GM18520 (cell line): ENCODE measurements around the gene BAG3.
"Not testable (repeated sequence)": the region's sequence is repeated elsewhere in the genome, so short reads cannot be mapped to it uniquely, and the experiment has no call there.

Experiments used
- ATAC-seq: cut with Tn5 transposase; IDR thresholded peaks from one replicate; pipeline ENCODE4 v1.9.1; 2021; ENCODE audit not compliant: unreplicated experiment

The BAG3 gene

DNA sequence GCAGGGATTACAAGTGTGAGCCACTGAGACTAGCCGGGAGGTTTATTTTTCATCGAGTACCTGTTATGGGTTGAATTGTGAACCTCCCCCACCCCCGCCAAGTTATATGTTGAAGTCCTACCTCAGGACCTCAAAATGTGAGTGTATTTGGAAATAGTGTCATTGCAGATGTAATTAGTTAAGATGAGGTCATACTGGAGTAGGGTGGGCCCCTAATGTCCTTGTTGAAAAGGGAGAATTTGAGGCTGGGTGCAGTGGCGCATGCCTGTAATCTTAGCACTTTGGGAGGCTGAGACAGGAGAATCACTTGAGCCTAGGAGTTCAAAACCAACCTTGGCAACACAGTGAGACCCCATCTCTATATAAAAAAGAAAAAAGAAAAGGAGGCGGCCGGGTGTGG lies 10.8 kb upstream of the BAG3 start:
- ATAC-seq, result no peak

DNA sequence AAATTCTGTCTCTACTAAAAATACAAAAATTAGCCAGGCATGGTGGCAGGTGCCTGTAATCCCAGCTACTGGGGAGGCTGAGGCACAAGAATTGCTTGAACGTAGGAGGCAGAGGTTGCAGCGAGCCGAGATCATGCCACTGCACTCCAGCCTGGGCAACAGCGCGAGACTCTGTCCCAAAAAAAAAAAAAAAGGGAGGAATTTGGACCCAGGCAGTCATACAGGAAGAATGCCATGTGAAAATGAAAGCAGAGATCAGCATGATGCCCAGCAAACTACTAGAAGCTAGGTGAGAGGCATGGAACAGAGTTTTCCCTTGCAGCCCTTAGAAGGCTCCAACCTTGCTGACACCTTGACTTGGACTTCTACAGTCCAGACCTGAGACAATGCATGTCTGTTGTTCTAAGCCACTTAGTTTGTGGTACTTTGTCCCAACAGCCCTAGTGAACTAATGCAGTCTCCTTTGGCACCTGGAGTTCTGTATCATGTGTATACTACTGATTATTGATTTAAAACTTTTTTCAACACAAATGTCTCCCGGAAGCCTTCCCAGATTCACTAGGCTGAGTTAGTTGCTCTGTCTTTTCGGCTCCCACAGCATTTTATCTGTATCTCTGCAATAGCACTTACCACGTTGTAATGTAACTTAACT lies 10.2 kb upstream of the BAG3 start:
- no peak for ATAC-seq

DNA sequence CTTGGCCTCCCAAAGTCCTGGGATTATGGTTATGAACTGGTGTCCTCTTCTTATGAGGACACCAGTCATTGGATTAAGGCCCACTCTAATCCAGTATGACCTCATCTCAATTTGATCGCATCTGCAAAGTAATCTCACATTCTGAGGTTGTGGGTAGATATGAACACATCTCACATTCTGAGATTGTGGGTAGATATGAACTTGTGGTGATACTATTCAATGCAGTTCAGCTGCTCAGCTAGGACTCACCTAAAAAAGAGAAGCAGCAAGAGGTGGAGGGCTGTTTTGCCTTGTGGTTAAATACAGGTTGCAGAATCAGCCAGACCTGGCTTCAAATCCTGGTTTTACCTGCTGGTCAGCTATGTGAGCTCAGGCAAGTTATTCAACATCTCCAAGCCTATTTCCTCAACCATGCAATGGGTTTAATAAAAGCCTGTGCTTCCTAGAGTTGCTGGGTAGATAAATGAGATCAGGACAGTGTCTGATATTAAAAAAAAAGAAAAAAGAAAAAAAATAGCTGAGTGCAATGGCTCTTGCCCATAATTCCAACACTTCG lies 8.5 kb upstream of the BAG3 start:
- ATAC-seq, result no peak

DNA sequence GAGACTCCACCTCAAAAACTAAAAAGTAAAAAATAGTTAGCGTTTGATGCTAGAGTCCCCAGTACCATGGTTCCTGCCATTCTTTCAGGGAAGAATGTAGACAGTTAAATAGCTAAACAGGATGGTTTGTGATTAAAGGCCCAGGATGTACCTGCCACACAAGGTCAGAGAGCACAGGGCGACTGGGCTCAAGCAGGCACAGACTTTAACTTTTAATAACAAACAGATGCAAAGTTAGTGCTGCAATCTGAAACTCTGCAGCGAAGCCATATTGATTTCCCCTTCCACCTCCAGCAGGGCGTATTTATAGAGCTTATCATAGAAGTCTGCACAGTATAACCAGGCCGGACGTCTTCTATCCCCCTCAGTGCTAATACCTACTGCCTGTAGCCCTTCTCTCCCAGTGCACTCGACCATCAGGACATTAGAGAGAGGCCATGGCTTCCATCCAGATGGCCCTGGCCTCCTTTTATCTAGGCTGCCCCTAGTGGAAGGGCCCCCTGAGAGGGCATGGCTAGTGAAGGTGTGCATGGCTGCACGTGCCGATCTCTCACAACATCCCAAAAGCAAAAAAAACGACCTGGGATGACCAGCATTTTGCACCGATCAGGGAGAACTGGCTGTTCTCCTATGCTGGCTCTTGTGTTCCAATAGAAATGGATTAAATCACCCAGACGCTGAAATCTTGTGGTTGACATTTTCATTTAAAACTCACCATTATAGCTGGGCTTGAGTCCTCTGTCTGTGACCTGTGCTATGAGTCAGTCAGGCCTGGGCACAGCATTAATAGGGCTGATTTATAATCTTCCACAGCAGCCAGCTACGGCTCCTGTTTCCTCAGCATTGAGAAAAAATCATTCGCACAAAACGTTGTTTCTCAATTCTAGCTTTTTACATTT lies 7.6 kb upstream of the BAG3 start:
- no peak for ATAC-seq

DNA sequence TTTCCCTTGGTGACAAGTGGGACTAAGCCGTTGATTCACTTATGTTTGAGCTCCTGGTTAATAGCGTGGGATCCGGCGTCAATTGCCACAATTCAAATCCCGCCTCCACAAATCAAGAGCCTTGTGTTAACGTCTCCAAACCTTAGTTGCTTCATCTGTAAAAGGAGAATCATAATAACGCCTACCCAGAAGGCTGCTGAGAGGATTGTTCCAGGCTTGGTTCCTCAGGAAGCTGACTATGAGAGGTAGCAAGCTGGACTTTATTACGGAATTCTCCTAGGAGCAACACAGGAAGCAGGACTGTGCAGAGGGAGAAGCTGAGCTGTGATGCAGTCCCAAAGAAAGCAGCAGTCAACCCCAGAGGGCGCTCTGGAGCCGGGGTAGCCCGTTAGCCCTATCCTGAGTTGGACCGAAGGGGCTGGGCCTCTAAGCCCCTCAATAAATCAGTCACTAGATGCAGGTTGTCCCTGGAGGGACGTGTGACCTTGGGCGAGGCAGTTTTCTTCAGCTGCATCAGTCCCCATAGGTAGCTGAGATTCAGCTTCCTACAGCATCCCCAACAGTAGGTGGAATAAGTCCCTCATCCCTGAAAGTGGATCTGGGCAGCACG lies 6.9 kb upstream of the BAG3 start:
- ATAC-seq, result no peak

DNA sequence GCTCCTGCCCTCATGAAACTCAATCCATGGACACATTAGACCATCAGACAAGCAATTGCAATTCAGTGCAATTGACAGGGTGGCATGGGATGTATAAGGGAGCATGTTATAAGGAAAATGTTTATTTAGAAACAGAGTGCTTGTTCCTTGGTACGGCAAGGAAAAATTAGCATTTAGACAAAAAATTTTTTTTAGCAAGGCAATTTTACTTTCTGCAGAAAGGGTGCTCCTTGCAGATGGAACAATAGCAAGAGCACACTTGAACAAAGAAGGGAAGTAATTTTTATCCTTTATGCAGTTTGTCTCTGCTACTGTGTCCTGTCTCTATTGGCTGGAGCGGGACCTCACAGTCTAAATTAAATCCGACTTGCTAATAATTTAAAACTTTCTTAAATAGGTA lies 6.2 kb upstream of the BAG3 start:
- no peak for ATAC-seq

DNA sequence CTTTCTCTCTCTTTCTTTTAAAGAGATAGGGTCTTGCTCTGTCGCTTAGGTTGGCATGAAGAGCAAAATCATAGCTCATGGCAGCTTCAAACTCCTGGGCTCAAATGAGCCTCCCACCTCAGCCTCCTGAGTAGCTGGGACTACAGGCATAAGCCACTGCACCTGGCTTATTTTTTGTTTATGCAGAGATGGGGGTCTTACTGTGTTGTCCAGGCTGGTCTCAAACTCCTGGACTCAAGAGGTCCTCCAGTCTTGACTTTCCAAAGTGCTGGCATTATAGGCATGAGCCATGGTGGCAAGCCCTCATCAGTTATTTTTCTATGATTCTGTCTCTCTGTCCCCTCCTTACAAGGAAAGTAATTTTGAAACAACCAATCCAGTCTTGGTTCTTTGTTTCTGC lies 1.1 kb upstream of the BAG3 start:
- ATAC-seq, result no peak

DNA sequence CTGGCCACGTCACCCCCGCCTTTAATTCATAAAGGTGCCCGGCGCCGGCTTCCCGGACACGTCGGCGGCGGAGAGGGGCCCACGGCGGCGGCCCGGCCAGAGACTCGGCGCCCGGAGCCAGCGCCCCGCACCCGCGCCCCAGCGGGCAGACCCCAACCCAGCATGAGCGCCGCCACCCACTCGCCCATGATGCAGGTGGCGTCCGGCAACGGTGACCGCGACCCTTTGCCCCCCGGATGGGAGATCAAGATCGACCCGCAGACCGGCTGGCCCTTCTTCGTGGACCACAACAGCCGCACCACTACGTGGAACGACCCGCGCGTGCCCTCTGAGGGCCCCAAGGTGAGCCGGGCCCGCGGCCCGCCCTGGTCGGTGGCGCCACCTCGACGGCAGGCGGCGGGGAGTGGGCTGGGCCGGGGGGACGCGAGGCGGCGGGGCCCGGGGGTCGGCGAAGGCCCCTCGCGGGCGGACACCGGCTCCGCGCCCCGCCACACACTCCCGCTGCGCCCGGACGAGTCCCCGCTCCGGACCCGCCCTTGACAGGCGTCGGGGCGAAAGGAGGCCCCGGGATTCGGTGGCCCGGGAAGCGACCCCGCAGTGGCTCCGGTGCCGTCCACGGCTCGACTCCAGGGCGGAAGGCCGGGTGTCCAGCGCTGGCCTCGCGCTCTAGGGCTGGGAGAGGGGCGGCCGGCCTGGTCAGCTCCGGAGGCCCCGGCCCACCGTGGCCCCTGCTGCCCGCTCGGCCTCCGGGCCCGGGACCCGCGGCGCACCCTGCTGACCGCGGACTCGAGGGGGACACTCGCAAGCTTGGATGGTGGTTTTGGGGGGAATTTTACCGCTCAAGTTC lies 557 bp downstream of the BAG3 start:
- no peak for ATAC-seq

DNA sequence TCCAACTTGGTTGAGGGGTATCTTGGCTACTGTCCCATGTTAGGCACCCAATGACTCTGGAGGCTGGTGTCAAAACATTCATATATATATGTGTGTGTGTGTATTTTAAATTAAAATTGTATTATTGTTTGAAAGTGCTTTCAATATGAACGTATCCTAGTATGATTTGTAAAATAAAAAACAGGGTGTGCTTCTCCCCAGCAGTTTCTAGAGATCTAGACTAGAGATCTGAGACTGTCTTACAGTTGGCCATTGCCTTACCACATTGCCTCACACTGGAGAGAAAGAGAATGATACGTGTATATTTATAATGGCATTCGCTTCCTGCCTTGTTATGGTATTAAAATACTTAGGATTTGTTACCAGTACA lies 1.2 kb downstream of the BAG3 start:
- ATAC-seq, result no peak

DNA sequence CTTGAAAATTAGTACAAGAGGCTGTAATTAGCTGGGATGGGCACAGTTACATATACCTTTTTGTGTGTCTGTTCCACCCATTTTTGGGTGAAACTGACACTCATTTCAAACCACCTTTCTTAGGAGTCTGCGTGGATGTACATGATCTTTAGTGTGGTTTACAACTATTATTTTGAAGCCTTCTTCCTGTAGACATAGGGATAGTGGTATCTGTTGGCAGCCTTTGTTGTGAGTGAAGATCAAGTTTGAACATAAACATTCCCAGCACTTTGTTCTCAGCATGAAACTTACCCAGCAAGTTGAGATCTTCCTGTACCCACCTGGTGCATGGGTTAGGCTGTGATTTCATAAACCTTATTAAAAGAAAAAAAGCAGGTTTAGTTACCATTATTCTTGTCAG lies 2.0 kb downstream of the BAG3 start:
- ATAC-seq, result no peak

DNA sequence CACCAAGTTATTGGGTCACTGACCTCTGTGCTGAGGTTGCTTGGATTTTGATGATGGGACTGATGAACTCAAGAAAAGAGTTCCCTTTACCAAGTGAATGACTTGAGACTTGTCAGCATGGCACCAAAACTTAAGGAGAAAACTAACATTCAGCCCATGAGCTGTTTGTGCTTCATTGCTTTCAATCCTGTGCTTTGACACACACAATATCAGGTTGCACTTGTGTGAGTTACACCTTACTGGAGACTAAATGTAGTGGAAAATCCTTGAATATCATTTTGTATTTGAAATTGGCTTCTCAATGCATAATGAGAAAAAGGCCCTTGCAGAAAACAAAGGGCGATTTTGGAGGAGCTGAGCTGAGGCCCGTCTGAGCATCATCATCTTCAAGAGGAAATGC lies 2.7 kb downstream of the BAG3 start:
- no peak for ATAC-seq

DNA sequence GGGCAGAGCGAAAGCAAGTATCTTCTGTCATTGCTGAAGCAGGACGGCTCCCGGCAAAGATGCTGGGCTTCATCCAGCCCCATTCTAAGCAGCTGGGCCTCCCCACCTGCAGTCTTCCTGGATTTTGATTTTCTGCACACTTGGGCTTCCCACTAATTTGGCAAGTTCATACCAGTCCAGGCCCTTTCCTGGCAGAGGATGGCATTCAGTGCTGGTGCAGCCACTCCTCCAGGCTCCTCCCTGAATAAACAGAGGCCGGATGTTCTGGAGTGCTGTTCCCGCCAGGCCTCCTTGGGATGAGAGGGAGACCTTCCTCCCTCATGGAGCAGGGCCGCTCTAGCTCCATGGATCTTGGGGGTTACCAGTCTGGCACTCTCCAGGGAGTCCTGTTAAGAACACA lies 3.4 kb downstream of the BAG3 start:
- no peak for ATAC-seq

DNA sequence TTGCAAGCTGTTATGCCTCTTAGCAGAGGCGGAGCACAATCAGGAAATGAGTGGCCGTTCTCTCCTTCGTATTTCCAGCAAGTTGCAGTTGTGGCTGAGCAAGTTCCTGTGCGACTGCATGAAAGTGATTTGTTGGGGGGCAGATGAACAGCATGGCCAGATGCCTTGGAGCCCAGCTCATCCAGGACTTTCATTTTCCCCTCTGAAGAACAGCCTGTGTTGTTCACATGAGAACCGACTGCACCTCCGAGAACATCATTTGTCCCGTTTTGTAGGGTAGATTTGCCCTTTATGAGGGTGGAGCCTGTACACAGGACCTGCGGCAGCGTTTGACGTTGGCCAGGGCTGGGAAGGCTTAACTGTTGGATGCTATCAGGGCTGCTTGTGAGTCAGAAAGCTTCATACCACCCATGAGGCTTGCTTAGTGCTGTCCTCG lies 4.4 kb downstream of the BAG3 start:
- no peak for ATAC-seq

DNA sequence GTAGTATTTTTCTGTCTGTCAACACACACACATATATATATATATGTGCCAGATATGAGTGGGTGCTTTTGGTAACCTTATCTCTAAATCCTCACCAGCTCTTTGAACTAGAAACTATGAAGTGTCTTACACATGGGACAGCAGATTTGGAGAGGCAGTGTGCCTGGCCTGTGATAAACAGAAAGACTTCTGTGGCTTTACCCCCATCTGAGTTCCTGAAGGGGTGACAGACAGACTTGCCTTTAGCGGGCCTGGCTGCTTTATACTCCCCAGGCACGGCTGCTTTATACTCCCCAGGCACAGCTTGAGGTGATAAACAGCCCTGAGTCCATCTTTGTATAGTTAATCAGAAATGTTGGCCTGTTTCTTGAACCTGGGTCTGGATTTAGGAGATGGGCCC lies 5.6 kb downstream of the BAG3 start:
- ATAC-seq, result no peak

DNA sequence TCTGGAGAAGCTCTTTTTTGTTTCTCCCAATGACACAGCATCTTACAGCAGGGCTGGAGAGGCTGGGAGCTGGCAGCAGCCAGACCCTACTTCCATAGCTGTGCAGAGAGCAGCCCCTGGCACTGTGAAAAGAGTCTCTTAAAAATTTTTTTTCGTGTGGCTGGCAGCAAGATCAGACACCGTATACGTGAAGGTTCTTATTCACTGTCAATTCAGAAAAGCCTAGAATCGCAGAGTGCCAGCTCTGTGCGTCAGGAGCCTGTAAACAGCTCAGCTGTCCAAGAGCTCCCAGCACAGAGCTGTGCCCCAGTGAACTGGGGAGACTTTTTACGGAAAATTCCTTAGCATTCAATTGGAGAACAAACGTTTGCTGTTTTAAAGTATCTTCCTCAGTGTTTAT lies 6.5 kb downstream of the BAG3 start:
- no peak for ATAC-seq

DNA sequence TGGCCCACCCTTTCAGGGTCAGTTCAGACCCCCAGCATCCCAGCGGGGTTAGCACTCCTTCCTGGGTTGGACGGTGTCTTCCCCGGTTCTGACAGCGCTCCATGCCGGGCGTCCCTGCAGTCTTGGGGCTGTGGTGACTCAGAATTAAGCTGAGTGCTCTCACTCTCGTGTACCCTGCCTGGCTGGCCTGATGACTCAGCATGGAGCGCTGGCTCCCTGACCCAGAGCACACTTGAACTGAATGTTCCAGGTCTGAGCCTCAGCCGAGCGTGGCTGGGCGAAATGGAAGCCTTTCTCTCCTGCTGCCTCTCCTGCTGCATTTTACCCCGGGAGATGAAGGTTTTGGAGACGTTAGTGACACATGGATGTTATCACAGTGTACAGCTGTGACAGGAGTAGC lies 7.1 kb downstream of the BAG3 start:
- no peak for ATAC-seq

DNA sequence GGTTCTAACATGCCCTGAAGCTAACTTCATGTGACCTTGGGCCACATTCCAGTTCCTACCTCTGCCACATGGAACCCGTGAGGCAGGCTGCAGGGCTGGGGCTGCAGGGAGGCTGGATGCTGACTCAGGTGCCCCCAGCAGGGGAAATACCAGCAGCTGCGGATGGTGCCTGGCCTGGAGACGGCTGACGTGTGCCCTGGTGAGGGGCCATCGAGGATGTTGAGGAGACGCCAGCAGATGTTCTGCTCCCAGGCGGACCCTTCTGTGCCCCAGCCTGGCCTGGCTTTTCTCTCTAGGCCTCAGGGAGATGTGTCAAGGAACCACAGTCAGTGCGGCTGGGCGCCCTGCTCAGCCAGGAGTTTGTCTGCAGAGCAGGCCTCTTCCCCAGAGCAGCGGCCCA lies 8.8 kb downstream of the BAG3 start:
- no peak for ATAC-seq

DNA sequence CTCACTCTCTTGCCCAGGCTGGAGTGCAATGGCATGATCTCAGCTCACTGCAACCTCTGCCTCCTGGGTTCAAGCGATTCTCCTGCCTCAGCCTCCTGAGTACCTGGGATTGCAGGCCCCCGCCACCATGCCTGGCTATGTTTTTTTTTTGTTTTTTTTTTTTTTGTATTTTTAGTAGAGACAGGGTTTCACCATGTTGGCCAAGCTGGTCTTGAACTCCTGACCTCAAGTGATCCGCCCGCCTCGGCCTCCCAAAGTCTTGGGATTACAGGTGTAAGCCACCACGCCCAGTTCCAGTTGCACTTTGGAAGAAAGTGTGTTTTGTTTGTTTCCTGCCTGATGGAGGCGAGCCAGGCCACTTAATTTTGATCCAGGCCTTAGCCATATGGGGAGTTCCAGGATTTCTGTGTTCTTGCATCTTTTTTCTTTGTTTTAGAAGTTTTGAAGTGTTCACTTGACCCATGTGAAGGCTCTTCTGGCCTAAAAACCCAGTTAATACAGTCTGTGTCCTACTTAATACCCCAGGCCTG lies 11.0 kb downstream of the BAG3 start:
- not testable (repeated sequence) for ATAC-seq

DNA sequence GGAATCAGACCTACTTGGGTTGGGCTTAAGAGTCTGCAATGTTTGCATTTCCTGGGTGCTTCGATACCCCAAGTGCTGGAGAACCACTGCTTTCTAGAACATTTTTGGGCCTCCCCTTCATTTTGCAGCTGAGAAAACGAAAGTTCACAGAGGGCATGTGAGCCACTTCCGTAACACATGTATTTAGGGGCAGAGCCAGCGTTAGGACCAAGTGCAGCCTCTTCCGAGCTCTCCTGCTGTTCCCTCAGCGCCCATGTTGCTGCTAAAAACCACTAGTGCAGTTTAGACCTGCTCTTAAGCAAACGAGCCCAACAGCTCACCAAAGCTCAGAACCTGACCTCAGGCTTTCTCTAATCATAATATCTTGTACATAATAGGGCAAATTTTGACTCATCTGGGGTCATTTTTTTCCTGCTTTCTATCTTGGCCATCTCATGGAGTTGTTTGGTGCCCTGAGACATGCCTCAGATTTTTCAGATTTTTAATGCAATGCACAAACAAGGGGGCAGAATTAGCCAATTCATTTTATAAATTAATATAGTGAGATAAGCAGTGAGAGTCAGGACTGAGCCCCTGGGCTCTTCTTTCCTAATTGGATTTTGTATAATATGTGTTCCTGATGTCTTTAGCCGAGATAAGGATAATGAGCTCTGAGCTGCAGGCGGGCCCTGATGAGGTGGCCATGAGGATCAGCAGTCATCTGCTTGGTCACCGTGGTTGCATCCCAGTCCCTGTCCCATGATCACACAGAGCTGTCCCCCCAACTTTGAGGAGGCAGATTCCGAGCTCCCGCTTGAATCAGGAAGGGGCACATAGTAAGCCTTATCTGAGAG lies 12.9 kb downstream of the BAG3 start:
- no peak for ATAC-seq
